Measurements from ENCODE around the gene MAGEB3. TPM values are rescaled to one million over a fixed set of nuclear protein-coding genes. Genes with fewer than 3 reads are reported as not detected.

Gene MAGEB3
- total RNA-seq, 1 donor from 2014 or later: not detected

DNA sequence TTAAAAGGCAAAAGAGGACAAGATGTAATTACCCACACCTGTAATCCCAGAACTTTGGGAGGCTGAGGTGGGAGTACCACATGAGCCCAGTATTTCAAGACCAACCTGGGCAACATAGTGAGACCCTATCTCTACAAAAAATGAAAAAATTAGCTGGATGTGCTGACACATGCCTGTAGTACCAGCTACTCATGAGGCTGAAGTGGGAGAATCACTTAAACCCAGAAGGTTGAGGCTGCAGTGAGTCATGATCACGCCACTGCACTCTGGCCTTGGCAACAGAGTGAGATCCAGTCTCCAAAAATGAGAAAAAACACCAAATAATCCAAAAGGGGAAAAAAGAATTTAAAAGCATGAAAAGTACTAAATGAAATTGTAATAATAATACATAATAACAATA lies 47.9 kb downstream of the MAGEB3 start:
- H3K27ac Mint-ChIP-seq (ENCODE audit: unreplicated experiment): no peak overlapping the region
- DNase-seq (ENCODE audit: low read depth, low spot score): no peak
- H3K36me3 Mint-ChIP-seq (ENCODE audit: low read depth): no peaks in the 10 kb centered on the region
- no peak for TF ChIP-seq CTCF (conservative IDR thresholded peaks at IDR 0.05)
- H3K4me1 Mint-ChIP-seq: no peaks in the 10 kb centered on the region
- no peak overlapping the region for H3K4me3 Mint-ChIP-seq
- no peaks in the 10 kb centered on the region for H3K27me3 Mint-ChIP-seq (ENCODE audit: low read depth)
- no peaks in the 10 kb centered on the region for H3K9me3 Mint-ChIP-seq

DNA sequence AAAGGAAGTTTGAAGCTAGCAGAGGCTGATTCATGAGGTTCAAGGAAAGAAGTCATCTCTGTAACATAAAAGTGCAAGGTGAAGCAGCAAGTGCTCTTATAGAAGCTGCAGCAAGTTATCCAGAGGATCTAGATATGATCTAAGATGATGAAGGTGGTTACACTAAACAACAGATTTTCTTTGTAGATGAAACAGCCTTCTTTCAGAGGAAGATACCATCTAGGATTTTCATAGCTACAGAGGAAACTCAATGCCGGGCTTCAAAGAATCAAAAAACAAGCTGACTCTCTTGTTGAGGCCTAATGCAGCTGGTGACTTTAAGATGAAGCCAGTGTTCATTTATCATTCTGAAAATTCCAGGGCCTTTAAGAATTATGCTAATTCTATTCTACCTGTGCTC lies 50.0 kb downstream of the MAGEB3 start:
- H3K27me3 Mint-ChIP-seq (ENCODE audit: low read depth): no peaks in the 10 kb centered on the region
- H3K9me3 Mint-ChIP-seq: no peaks in the 10 kb centered on the region
- H3K36me3 Mint-ChIP-seq (ENCODE audit: low read depth): no peaks in the 10 kb centered on the region
- no peak overlapping the region for H3K4me3 Mint-ChIP-seq
- H3K4me1 Mint-ChIP-seq: no peaks in the 10 kb centered on the region
- no peak overlapping the region for H3K27ac Mint-ChIP-seq (ENCODE audit: unreplicated experiment)
- no peak for DNase-seq (ENCODE audit: low read depth, low spot score)
- TF ChIP-seq CTCF (conservative IDR thresholded peaks at IDR 0.05): no peak

- no peak overlapping the region for H3K27ac Mint-ChIP-seq (ENCODE audit: unreplicated experiment)
- H3K9me3 Mint-ChIP-seq: no peaks in the 10 kb centered on the region
- no peak overlapping the region for H3K4me3 Mint-ChIP-seq
- no peak for TF ChIP-seq CTCF (conservative IDR thresholded peaks at IDR 0.05)
- no peak for DNase-seq (ENCODE audit: low read depth, low spot score)
- no peaks in the 10 kb centered on the region for H3K4me1 Mint-ChIP-seq
- H3K36me3 Mint-ChIP-seq (ENCODE audit: low read depth): no peaks in the 10 kb centered on the region
- no peaks in the 10 kb centered on the region for H3K27me3 Mint-ChIP-seq (ENCODE audit: low read depth)
Observed at GRCh38 chrX:30282527-30282926, 52.1 kb downstream of the MAGEB3 start.

DNA sequence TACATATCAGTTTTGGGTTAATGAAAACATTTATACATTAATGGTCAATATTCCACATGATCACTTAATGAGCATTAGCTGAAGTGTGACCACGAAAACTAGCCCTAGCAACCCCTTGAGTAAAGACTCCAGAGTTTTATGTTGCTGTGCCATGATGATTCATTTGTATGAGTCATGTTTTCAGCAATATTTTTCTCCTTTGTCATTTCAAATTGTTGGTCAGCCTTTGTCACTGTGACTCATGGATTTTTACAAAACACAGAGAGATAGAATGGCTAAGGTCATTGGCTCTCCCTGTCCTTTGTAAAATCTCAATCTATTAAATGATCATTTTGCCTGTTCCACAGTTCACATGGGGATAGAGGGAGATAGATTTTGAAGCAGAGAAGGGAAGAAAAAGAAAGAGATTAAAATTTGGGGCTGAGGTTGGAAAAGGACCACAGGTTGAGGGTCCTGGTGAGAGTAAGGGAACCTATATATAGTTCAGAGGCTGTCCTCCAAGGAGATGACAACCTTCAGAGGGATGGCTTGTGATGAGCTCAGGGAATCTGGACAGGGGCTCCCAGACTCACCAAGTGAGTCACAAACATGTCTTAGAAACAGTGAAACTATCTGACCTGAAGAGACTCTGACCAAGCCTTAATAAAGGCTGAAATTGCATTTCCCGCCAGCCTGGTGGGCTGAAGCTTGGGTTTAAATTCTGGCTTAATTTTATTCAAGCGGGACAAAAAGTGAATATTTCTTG lies 53.2 kb downstream of the MAGEB3 start:
- no peak overlapping the region for H3K27ac Mint-ChIP-seq (ENCODE audit: unreplicated experiment)
- no peaks in the 10 kb centered on the region for H3K9me3 Mint-ChIP-seq
- H3K36me3 Mint-ChIP-seq (ENCODE audit: low read depth): no peaks in the 10 kb centered on the region
- H3K27me3 Mint-ChIP-seq (ENCODE audit: low read depth): no peaks in the 10 kb centered on the region
- no peak for DNase-seq (ENCODE audit: low read depth, low spot score)
- H3K4me1 Mint-ChIP-seq: no peaks in the 10 kb centered on the region
- TF ChIP-seq CTCF (conservative IDR thresholded peaks at IDR 0.05): no peak
- H3K4me3 Mint-ChIP-seq: no peak overlapping the region

Other genes starting within 250 kb of the MAGEB3 start
- not detected in 2 replicates for gene MAGEB2, start 15.1 kb upstream of the MAGEB3 start, total RNA-seq
- gene MAGEB4, start 11.3 kb downstream of the MAGEB3 start, total RNA-seq: not detected in 2 replicates
- gene MAGEB1, start 16.5 kb downstream of the MAGEB3 start, total RNA-seq: not detected in 2 replicates
- not detected in 2 replicates for gene NR0B1, start 78.7 kb downstream of the MAGEB3 start, total RNA-seq